GM21447 (cell line): ENCODE data around the gene ACTL7B.
"Not testable (repeated sequence)": the region's sequence is repeated elsewhere in the genome, so short reads cannot be mapped to it uniquely, and the experiment has no call there.

ENCODE experiments used
- ATAC-seq: cut with Tn5 transposase; IDR thresholded peaks from one replicate; pipeline ENCODE4 v1.9.1; 2021; ENCODE audit not compliant: unreplicated experiment

Gene ACTL7B

GRCh38 chr9:108874058-108874788, 18.4 kb upstream of the ACTL7B start:
- ATAC-seq = no peak

GRCh38 chr9:108869092-108869725, 13.4 kb upstream of the ACTL7B start:
- no peak for ATAC-seq

DNA sequence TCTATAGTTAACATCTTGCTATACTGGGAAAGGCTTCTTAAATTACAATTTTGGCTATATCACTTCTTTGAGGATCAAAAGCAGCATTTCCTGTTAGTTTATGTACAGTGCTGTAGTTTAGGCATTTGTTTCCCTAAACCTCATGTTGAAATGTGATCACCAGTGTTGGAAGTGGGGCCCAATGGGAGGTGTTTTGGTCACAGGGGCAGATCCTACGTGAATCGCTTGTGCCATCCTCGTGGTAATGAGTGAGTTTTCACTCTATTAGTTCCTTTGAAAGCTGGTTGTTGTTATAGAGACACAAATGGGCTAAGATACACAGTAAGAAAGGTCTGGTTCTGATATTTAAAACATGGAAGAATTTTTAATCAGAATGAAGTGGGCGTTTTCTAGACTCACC, 12.0 kb upstream of the ACTL7B start:
- no peak for ATAC-seq

GRCh38 chr9:108867116-108867515, 11.3 kb upstream of the ACTL7B start:
- ATAC-seq = no peak

DNA sequence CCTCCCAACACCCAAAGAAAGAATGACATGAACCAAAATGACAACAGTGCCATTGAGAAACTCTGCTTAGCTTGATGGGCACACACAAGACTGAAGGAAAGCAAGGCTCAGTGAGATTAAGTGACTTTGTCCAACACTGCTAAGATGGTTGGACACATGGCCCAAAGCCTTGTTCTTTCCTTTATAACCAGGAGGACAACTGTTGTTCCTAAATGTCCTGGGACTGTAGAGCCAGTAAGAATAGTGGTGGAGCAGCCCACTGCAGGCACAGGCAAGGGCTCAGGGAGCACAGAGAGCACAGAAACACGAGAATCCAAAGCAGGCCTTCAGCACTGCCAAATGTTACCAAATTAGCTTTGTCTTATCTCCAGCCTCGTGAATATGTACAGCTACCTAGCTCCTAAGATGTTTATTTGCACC, 10.2 kb upstream of the ACTL7B start:
- no peak for ATAC-seq

GRCh38 chr9:108865037-108865436, 9.3 kb upstream of the ACTL7B start:
- no peak for ATAC-seq

DNA sequence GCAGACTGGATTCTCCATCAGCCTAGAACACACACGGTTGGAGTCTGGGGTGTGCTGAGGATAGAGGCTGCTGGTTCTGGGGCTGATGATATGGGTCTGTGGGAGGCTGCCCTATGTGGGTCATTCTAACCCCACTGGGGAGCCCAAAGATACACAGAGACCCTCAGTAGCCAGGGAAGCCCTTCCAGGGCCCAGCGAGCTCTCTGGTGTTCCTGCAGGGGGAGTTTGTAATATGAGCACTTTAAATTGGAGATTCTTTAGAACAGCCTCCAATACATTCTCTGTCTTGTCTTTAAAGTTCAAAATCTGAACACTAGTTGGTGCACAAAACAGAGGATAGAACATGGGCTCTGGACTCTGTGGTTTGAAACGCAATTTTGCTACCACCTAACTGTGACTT, 8.7 kb upstream of the ACTL7B start:
- no peak for ATAC-seq

GRCh38 chr9:108863891-108864290, 8.1 kb upstream of the ACTL7B start:
- ATAC-seq = no peak

DNA sequence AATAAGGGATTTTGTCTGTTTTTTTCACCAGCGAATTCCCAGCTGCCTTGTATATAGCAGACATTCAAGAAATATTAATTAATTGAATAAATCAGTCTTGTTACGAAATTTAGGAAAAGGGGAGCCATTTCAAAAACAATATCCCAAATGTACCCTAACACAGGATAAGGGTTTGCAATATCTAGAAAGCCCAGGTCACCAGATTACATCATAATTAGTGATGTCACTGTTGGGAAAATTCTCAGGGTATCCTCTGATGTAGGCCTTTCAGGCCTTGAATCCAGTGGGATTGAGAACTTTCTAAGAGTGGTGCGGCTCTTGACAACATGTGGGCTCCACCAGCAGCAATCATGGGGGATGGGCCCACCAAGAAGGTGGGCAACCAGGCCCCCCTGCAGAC, 6.2 kb upstream of the ACTL7B start, which contains the start of gene ACTL7A:
TSS of gene ACTL7A (plus strand) at position 270 of the 400 bp plus-strand sequence. CDS start at position 327, 57 bp downstream.
- no peak for ATAC-seq

DNA sequence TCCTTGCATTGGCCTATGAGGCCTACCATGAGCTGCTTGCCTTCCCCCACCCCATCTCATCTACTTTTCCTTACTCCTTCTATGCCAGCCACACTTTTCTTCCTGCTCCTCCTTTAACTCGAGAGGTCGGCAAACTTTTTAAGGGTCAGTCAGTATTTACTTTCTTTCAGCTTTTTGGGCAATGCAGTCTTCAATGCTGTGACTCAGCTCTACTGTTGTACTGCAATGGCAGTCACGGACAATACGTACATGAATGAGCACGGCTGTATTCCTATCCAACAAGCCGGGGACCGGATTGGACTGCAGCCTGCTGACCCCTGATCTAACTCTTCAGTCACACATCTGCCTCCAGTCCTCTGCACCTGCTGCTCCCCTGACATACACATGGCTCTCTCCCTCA, 5.7 kb upstream of the ACTL7B start:
- no peak for ATAC-seq

DNA sequence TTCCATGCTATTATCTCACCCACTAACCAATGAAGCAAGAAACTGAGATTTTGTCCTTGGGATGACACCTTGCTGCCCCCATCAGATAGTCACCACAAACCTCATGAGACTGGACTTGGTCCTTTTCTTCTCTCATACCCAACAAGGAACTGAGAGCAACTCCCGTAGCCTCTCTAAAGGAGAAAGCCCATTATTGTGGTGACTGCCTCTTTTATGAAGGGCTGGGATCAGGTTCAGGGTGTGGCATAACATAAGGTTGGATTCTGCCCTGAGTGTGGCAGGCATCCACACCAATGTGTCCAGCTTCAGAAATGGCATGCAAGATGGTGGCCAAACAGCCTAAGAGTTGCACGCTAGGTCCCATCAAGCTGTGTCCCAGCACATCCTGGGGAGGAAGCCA, 5.0 kb upstream of the ACTL7B start:
- ATAC-seq = no peak

GRCh38 chr9:108860354-108860753, 4.6 kb upstream of the ACTL7B start:
- no peak for ATAC-seq

GRCh38 chr9:108859459-108860114, 3.8 kb upstream of the ACTL7B start:
- no peak for ATAC-seq

DNA sequence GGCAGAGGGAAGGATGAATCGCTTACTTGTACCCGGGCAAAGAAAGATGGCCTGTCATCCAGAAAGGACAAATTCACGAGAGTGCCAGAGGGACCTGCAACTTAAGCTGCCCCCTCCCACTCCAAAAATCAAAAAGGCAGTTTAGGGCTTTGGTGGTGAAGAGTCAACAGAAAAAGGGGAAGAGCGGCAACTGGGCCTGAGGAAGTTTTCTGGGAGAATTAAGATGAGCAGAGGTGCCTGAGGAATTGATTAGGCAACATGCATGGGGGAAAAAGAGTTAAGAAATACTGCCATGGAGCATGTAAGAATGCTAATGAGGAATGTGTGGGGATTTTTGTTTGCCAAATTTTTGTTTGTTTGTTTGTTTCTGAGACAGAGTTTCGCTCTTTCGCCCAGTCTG, 1.8 kb upstream of the ACTL7B start:
- ATAC-seq = no peak

DNA sequence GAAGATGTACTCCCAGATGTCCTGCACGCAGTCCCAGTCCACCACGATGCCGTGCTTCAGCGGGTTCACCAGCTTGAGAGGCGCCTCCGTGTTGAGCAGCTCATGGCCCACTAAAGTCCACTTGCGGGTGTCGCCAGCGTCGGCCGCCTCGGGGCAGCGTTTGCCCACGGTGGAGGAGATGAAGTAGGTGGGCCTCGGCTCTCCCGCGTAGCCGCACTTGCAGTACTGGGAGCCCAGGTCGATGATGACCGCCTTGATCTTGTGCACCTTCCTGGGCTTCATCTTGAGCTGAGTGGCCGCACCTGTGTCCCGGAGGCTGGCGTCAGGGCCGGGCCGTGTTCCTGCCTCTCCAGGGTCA, 278 bp downstream of the ACTL7B start:
- no peak for ATAC-seq

DNA sequence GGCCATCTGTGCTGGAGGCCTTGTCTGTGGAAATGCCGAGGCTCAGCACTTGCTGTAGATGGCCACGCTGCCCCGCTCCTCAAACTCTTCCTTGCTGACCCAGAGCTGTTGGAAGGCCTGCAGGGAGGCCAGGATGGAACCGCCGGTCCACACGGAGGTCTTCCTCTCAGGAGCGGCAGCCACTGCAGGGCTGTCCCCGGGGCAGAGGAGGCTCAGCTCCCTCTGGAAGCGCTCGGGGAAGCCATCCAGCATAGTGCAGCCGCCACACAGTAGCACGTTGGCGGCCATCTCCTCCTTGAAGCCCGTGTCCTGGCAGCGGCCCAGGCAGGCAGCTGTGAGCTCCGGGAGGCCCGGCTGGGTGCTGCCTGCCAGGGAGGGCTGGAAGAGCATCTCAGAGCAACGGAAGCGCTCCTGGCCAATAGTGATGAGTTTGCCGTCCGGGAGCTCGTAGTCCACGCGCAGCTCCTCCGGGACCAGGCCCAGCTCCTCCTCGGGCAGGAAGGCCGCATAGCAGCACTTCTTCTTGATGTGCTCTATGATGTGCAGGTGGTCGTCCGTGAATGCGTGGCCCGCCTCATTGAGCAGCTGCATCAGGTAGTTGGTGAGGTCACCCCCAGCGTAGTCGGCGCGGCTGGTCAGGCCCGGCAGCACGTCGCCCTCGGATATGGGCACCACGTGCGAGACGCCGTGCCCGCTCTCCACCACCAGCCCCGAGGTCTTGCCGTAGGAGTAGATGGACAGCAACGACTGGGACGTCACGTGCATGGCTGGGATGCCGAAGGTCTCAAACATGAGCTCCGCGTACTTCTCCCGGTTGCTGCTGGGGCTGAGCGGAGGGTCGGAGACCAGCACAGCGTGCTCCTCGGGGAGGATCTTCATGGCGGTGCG, 901 bp downstream of the ACTL7B start:
- ATAC-seq = no peak

DNA sequence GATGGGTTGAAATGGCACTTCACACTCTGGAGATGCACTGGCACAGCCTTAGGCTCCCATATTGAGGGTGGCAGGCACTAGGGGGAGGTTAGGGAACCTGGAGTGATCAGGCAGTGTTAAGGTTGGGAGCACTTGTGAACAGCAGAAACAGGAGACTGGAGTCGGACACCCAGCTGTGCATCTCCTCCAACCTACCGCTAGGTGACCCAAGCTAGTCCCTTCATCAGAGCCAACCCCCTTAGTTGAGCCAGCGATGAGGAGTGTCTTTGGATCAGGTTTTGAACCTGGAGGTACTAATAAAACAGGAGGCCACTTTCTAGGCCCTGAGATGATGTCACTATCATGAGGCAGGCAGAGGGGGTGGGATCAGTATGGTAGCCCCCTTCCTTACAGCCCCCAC, 1.7 kb downstream of the ACTL7B start:
- no peak for ATAC-seq

- ATAC-seq = no peak
Observed at GRCh38 chr9:108852079-108852478, 3.7 kb downstream of the ACTL7B start.

GRCh38 chr9:108851138-108851537, 4.6 kb downstream of the ACTL7B start:
- ATAC-seq = no peak

DNA sequence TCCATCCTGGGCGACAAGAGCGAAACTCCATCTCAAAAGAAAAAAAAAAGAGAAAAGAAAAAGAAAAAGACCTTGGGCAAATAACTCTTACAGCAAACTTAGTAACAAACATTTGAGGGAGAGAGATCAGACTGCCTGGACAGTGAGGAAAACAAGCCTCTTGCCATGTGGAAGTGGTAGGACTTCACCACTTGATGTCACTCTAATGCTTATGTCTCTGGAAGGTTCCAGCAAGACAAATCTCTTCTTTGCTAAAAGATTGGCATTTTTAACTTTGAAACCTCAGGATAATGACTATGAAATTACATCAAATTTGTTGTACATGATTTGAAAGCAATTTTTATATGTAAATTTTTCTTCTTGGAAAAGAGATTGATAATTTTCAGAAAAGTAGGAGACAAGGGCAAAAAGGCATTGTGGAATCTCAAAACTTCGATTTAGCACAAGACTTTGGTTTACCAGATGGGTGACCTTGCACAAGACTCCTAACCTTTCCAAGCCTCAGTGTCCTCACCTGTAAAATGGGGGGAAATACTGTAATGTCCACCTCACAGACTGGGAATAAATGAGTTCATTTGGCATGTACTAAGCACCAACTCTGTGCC, 5.4 kb downstream of the ACTL7B start:
- ATAC-seq = no peak

- not testable (repeated sequence) for ATAC-seq
Observed at GRCh38 chr9:108848296-108848695, 7.5 kb downstream of the ACTL7B start.
